Fibroblast of villous mesenchyme (primary cell): Measurements from ENCODE around the gene ZNF683. TPM values are rescaled to one million over a fixed set of nuclear protein-coding genes. Genes with fewer than 3 reads are reported as not detected.
A peak's percentile ranks its signal among the peaks of the same experiment; 100 is the strongest.
"Not testable (repeated sequence)": the region's sequence is repeated elsewhere in the genome, so short reads cannot be mapped to it uniquely, and the experiment has no call there.

Experiments
- DNase-seq: peaks from one replicate; pipeline ENCODE4 v3.0.0-alpha.2; 2010; ENCODE audit warnings: low read depth
- H3K4me3 ChIP-seq: 2 replicates; pipeline ENCODE4 v1.5.1; 2011; ENCODE audit warnings: low read depth, mild to moderate bottlenecking, low read length
- total RNA-seq: library from RNA; depleted of rRNA; stranded (reverse); fragments of >200 nt; gene quantifications from 2 replicates; pipeline ENCODE4 v1.2.3, GENCODE V29; 2012
- TF ChIP-seq, protein P1 (sequence below): IDR thresholded peaks from 2 replicates; pipeline ENCODE4 v1.5.1; 2012; ENCODE audit warnings: low read depth, mild to moderate bottlenecking, low read length; ENCODE audit not compliant: insufficient read depth

Gene ZNF683
- not detected in 2 replicates for total RNA-seq

DNA sequence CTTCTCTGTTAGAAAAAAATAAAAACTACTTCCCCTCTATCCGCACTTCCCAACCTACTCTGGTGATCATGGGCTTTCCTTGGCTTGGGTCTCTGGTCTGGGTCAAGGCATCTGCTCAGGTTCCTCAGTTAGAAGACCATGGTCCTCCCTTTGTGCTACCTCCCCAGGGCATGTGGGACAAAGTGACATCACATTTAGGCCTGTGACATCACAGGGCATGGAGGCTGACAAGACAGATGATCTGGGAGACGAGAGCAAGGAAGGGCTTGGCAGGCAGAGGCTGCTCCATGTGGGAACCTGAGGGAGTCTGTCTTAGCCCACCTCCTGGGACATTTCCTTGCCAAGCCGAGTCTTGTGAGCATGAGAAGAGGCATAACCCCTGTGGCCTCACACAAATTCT is at the start of gene ZNF683:
Gene ZNF683, minus strand, starts transcription at position 140 of the 400 bp plus-strand sequence. CDS start 4,179 bp downstream, outside the sequence.
- DNase-seq = not testable (repeated sequence)

DNA sequence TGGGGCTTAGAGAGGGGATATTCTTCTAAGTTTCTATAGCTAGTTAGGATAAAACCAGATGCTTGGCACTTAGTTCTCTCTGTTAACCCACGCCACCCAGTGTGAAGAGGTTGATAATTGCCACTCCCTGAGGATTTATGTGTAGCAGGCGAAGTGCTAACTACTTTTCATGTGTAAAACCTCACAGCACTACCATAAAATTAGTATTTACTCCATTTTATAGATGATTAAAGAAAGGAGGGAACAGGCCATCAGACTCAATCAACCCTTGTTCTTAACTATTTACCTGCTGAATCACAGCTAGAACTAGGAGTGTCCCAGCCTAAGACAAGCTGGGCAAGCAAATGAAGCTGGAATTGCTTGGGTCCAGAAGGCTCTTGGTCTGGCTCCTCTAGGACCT is 46.9 kb upstream of the ZNF683 start:
- H3K4me3 ChIP-seq = no peak overlapping the region
- DNase-seq = no peak
- TF ChIP-seq, protein P1, sequence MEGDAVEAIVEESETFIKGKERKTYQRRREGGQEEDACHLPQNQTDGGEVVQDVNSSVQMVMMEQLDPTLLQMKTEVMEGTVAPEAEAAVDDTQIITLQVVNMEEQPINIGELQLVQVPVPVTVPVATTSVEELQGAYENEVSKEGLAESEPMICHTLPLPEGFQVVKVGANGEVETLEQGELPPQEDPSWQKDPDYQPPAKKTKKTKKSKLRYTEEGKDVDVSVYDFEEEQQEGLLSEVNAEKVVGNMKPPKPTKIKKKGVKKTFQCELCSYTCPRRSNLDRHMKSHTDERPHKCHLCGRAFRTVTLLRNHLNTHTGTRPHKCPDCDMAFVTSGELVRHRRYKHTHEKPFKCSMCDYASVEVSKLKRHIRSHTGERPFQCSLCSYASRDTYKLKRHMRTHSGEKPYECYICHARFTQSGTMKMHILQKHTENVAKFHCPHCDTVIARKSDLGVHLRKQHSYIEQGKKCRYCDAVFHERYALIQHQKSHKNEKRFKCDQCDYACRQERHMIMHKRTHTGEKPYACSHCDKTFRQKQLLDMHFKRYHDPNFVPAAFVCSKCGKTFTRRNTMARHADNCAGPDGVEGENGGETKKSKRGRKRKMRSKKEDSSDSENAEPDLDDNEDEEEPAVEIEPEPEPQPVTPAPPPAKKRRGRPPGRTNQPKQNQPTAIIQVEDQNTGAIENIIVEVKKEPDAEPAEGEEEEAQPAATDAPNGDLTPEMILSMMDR = no peak

More for the DNA sequence above, at the start of gene ZNF683:
- not testable (repeated sequence) for H3K4me3 ChIP-seq

DNA sequence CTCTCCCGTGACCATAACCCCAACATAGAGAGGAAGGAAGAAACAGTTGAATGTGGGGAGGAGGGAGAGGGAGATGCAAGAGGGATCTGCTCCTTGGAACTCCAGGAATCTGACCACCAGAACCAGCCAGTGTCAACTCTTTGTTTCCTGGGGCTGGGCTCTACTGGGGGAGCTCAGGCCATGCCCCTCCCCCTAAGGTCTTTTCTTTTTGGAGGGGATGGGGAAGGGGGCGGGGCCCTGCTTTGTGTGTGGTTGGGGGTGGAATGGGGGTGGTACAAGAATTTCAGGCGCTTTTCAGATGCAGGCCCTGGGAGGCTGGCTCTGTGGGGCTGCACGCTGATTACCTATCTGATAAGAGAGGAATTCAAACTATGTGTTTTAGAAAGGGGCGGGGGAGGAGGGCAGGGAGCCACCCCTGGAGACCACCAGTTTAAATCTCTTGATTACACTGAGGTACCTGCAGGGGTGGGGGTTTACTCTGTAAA is 46.4 kb upstream of the ZNF683 start:
- no peak for DNase-seq
- TF ChIP-seq, protein P1 = no peak
- H3K4me3 ChIP-seq = no peak overlapping the region

DNA sequence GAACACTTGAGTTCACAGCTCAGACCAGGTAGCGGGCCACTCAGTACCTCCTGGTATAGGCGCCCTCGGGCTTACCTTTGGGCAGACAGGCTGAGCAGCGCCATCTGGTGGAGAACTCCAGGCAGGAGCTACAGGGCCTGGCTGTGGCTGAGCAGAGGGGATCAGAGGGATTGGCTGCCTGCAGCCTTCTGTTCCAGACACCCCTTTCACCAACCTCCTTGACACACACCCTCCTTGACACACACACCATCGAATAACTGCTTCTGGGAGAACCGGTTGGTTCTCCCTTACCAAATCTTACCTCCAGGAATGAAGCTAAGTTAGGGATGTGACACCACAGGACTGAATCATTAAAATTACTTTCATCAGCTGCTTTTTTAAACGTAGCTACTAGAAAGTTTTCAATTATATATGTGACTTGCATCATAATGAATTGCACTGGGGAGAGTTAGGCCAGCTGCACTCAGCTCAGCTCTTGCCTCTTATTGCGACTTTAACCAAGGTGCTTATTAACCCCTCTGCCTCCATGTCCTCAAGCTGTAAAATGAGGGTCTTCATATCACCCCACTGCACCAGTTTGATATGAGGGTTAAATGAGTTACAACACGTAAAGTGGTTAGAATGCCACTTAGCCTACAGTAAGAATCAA is 44.7 kb upstream of the ZNF683 start:
- peak; percentile 71 for DNase-seq
- no peak overlapping the region for H3K4me3 ChIP-seq
- TF ChIP-seq, protein P1 = peak; percentile 91

DNA sequence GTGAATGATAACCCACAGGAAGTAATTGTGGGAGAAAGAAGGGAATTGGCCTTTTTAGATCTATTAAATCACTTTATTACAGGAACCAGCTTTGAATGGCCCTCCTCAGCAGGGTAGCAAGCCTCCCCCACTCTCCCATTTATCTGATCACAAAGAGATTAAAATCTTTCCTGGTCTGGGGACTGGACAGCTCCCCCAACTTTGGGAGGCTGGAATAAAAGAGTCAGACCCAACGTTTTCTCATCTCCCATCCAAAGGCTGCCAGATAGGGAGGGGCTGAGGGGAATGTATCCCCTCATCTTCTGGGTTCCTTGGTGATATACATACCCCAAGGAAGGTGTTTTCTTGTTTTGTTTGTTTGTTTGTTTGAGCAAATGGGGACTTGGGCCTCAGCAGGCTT is 40.5 kb upstream of the ZNF683 start:
- TF ChIP-seq, protein P1 = no peak
- no peak overlapping the region for H3K4me3 ChIP-seq
- DNase-seq = no peak

DNA sequence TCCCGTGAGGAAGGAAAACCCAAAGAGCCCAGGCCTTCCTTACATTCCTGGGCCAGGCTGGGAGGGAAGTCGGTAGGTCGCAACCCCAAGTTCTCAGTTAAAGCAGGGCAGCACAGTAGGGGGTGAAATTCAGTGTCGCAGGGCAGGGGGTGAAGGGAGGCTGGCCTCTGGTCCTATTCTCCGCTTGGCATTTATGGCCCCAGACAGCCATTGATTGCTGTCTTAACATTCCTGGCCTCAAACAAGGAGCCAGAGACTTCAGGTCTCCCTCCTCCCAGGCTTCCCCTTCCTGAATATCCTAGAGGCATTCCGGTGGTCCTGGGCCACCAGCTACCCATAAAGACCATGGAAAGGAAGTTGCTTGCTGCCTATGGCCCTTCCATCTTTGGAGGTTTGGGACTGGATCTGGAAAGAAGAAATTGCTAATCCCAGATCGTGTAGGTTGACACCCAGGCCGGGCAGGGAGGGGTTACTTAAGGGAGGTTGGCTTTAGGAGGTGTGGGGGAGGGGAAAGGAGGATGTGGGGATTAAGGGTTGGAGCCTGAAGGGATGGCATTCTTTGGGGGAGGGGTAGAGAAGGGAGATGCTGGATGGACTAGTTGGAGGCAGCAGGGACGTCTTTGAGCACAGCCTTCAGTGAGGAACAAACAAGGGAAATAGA is 39.8 kb upstream of the ZNF683 start:
- no peak overlapping the region for H3K4me3 ChIP-seq
- TF ChIP-seq, protein P1 = no peak
- no peak for DNase-seq

DNA sequence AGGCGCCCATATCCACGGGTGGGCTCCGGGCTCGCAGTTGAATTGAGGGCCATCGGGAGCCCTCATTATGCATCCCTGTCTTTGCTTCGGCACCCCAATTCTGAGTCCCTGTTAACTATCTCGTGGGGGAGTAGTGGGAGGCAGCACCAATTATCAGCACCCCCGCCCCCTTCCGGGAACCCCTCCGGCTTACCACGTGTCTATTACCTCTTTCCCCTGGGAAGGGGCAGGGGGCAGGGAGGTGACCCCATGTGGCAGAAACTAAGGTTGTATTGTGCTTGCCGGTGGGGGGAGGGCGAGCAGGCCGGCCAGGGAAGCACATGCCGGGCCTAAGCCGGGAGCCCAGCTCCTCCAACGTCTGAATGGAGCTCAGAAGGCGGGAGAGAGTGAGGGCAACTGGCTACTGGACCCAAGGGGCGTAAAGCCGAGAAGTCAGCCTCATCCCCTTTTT is 39.1 kb upstream of the ZNF683 start:
- TF ChIP-seq, protein P1 = no peak
- DNase-seq = no peak
- no peak overlapping the region for H3K4me3 ChIP-seq
